ENCODE results near the gene ACTRT1. TPM values are rescaled to one million over a fixed set of nuclear protein-coding genes. Genes with fewer than 3 reads are reported as not detected.

ACTRT1 gene
- total and polyA plus RNA-seq, 8 donors = not detected

- no peak overlapping the region for H3K27ac ChIP-seq
- no peaks in the 10 kb centered on the region for H3K4me1 ChIP-seq
- H3K9me3 ChIP-seq = no peaks in the 10 kb centered on the region
- H3K36me3 ChIP-seq = no peaks in the 10 kb centered on the region
- TF ChIP-seq EP300 (IDR thresholded peaks at IDR 0.05) = no peak
- intact Hi-C loops (cut with DNase I; ENCODE audit: low total_unique reads) = no loop called here
- no peaks in the 10 kb centered on the region for H3K27me3 ChIP-seq
- no peak for DNase-seq
- no peak overlapping the region for H3K4me3 ChIP-seq
Observed at GRCh38 chrX:128007882-128008281, 44.3 kb downstream of the ACTRT1 start.

All from stomach (tissue), 9 donors.